ENCODE results near the gene IFT88. TPM values are rescaled to one million over a fixed set of nuclear protein-coding genes. Genes with fewer than 3 reads are reported as not detected.

Gene IFT88
- polyA plus RNA-seq, 1 donor from 2014 or later, result 32.7 TPM

GRCh38 chr13:20553311-20553710 is 13.6 kb upstream of the IFT88 start:
- Histone ChIP-seq H3K79me2 (replicated peaks; ENCODE audit: insufficient read depth, low read length) (no peaks in the 10 kb centered on the region), H3K9ac (ENCODE audit: low read length) (no peak overlapping the region), H3K9me2 (ENCODE audit: insufficient read depth, low read length) (peaks cover 4% of the 10 kb centered on the region), H3K4me2 (ENCODE audit: low read length) (no peak overlapping the region), H3K4me3 (ENCODE audit: low read length) (no peak overlapping the region), H3K9me3 (ENCODE audit: low read length) (no peaks in the 10 kb centered on the region), H3K36me3 (ENCODE audit: insufficient read depth, low read length) (no peaks in the 10 kb centered on the region), H4K20me1 (ENCODE audit: insufficient read depth) (no peaks in the 10 kb centered on the region), H3K27ac (ENCODE audit: low read length) (no peak overlapping the region), H3K27me3 (ENCODE audit: insufficient read depth, low read depth, low read length) (no peaks in the 10 kb centered on the region), H2AFZ (ENCODE audit: low read depth, low read length) (no peak overlapping the region), H3F3A (ENCODE audit: insufficient read depth, low read length, poor library complexity, severe bottlenecking) (no peaks in the 10 kb centered on the region)
- TF ChIP-seq CTCF (IDR thresholded peaks at IDR 0.05; ENCODE audit: poor library complexity, severe bottlenecking) (no peak), RAD21 (conservative IDR thresholded peaks at IDR 0.05) (no peak), POLR2AphosphoS5 (IDR thresholded peaks at IDR 0.05) (no peak), EZH2 (IDR thresholded peaks at IDR 0.05; ENCODE audit: borderline replicate concordance, insufficient read depth, low read length, poor library complexity, severe bottlenecking) (no peak), TAF1 (IDR thresholded peaks at IDR 0.05; ENCODE audit: low read depth) (no peak), SMC3 (conservative IDR thresholded peaks at IDR 0.05; ENCODE audit: poor library complexity) (no peak), REST (IDR thresholded peaks at IDR 0.05; ENCODE audit: borderline replicate concordance) (no peak), MXI1 (conservative IDR thresholded peaks at IDR 0.05; ENCODE audit: poor library complexity, severe bottlenecking) (no peak), EP300 (conservative IDR thresholded peaks at IDR 0.05; ENCODE audit: poor library complexity, severe bottlenecking) (no peak)

- Histone ChIP-seq H3K9me2 (ENCODE audit: insufficient read depth, low read length) (no peaks in the 10 kb centered on the region), H2AFZ (ENCODE audit: low read depth, low read length) (no peak overlapping the region), H4K20me1 (ENCODE audit: insufficient read depth) (no peaks in the 10 kb centered on the region), H3K27me3 (ENCODE audit: insufficient read depth, low read depth, low read length) (no peaks in the 10 kb centered on the region), H3K9ac (ENCODE audit: low read length) (no peak overlapping the region), H3K36me3 (ENCODE audit: insufficient read depth, low read length) (no peaks in the 10 kb centered on the region), H3K27ac (ENCODE audit: low read length) (no peak overlapping the region), H3F3A (ENCODE audit: insufficient read depth, low read length, poor library complexity, severe bottlenecking) (no peaks in the 10 kb centered on the region), H3K4me2 (ENCODE audit: low read length) (no peak overlapping the region), H3K79me2 (replicated peaks; ENCODE audit: insufficient read depth, low read length) (no peaks in the 10 kb centered on the region), H3K9me3 (ENCODE audit: low read length) (no peaks in the 10 kb centered on the region), H3K4me3 (ENCODE audit: low read length) (no peak overlapping the region)
- TF ChIP-seq SMC3 (conservative IDR thresholded peaks at IDR 0.05; ENCODE audit: poor library complexity) (no peak), TAF1 (IDR thresholded peaks at IDR 0.05; ENCODE audit: low read depth) (no peak), MXI1 (conservative IDR thresholded peaks at IDR 0.05; ENCODE audit: poor library complexity, severe bottlenecking) (no peak), REST (IDR thresholded peaks at IDR 0.05; ENCODE audit: borderline replicate concordance) (no peak), CTCF (IDR thresholded peaks at IDR 0.05; ENCODE audit: poor library complexity, severe bottlenecking) (no peak), EP300 (conservative IDR thresholded peaks at IDR 0.05; ENCODE audit: poor library complexity, severe bottlenecking) (no peak)
Observed at GRCh38 chr13:20558982-20559381, 8.0 kb upstream of the IFT88 start.
